Fibroblast of pulmonary artery (primary cell): ENCODE results near the gene CSN2.
A peak's percentile ranks its signal among the peaks of the same experiment; 100 is the strongest.

Experiments used
- DNase-seq: peaks from one replicate; pipeline ENCODE4 v3.0.0-alpha.2; 2010; ENCODE audit warnings: low read depth
- H3K4me3 ChIP-seq: replicated peaks from 2 replicates; pipeline ENCODE4 v1.5.1; 2011; ENCODE audit warnings: low read depth, mild to moderate bottlenecking, control low read depth, low read length, moderate library complexity
- CTCF ChIP-seq: IDR thresholded peaks from 2 replicates; pipeline ENCODE4 v1.5.1; 2011; ENCODE audit warnings: mild to moderate bottlenecking, control low read depth, low read length, inconsistent platforms; ENCODE audit errors: missing control alignments

Gene CSN2

DNA sequence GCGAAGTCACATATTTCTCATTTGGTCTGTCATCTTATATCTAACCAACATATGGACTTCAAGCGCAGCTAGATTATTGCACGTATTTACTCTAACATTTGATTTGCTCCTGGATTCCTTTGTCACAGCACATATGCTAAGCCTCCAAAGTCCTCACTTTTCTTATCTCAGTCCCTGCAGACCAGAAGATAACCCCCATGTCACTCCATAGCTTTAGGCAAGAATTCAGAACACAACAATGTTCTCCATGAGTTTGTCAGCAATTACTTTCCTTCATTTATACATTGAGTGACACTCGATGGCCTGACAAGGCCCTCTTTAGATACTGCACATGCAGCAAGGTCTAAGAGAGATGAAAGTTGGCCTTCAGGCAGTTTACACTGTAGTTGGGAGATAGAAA lies 25.5 kb upstream of the CSN2 start:
- H3K4me3 ChIP-seq: no peak overlapping the region
- DNase-seq: no peak
- no peak for TF ChIP-seq CTCF

DNA sequence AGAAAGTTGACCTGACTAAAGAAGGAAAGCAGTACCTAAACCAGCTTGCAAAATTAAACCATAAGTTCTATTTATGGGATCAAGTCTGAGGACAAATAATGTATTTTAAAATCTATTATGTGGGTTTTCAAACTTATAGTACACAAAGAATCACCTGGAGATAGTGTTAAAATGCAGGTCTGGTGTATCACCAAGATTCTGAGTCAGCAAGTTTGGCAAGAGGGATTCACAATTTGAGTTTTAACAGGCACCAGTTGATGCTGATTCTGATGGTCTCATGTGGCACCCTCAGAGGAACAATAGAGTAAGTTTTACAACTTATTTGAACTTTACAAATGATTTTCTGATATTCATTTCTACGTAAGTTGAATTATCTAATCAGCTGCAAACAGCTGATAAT lies 21.1 kb upstream of the CSN2 start:
- H3K4me3 ChIP-seq: no peak overlapping the region
- DNase-seq: no peak
- TF ChIP-seq CTCF: no peak

GRCh38 chr4:69984030-69984443 lies 18.5 kb upstream of the CSN2 start:
- H3K4me3 ChIP-seq: no peak overlapping the region
- no peak for TF ChIP-seq CTCF
- peak; percentile 91 for DNase-seq

DNA sequence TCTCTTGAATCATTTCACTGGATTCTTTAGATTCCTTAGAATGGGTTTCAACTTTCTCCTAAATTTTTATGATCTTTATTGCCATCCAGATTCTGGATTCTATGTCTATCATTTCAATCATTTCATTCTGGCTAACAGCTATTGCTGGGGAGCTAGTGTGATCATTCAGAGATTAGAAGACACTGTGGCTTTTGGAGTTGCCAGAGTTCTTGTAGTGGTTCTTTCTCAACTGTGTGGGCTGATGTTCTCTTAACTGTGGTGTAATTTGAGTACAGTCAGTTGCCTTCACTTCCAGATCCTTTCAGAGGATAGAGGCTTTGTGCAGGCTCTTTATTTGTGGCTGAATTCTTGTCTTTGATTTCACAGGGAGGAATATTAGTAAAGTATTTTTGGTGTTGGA lies 12.1 kb upstream of the CSN2 start:
- H3K4me3 ChIP-seq: no peak overlapping the region
- DNase-seq: peak; percentile 23
- TF ChIP-seq CTCF: no peak

GRCh38 chr4:69974631-69975030 lies 9.1 kb upstream of the CSN2 start:
- H3K4me3 ChIP-seq: no peak overlapping the region
- no peak for TF ChIP-seq CTCF
- DNase-seq: no peak

- TF ChIP-seq CTCF: no peak
- H3K4me3 ChIP-seq: no peak overlapping the region
- peak; percentile 6 for DNase-seq
Measured at GRCh38 chr4:69970071-69970470, 4.5 kb upstream of the CSN2 start.

- no peak for DNase-seq
- no peak for TF ChIP-seq CTCF
- no peak overlapping the region for H3K4me3 ChIP-seq
Measured at GRCh38 chr4:69957209-69957608, 8.3 kb downstream of the CSN2 start.
